HL-60 (cell line): ENCODE results near the gene IFIT1B.
A peak's percentile ranks its signal among the peaks of the same experiment; 100 is the strongest.

ENCODE experiments used
- DNase-seq, 2 experiments: peaks; one replicate each; pipeline ENCODE4 v3.0.0-alpha.2; 2010 to 2020; ENCODE audit warnings: low read depth in 1 of 2, low spot score in 1 of 2
- H3K27ac ChIP-seq: fragments of 250-450 bp; sonication (Bioruptor Pico); replicated peaks from 2 replicates; pipeline ENCODE4 v1.5.1; 2020; ENCODE audit warnings: mild to moderate bottlenecking, moderate library complexity
- H3K27me3 ChIP-seq: fragments of 250-450 bp; sonication (Bioruptor Pico); 2 replicates; pipeline ENCODE4 v1.5.1; 2021; ENCODE audit warnings: mild to moderate bottlenecking, moderate library complexity; ENCODE audit not compliant: insufficient read depth, poor library complexity, severe bottlenecking
- H3K4me3 ChIP-seq: replicated peaks from 2 replicates; pipeline ENCODE4 v1.5.1; 2011; ENCODE audit warnings: mild to moderate bottlenecking, control low read depth, low read length; ENCODE audit not compliant: insufficient read depth
- CTCF ChIP-seq: IDR thresholded peaks from one replicate; pipeline ENCODE4 v1.5.1; 2011; ENCODE audit warnings: low read length, control low read depth, inconsistent platforms; ENCODE audit not compliant: insufficient read depth
- GABPA ChIP-seq: IDR thresholded peaks from 2 replicates; pipeline ENCODE4 v1.6.1; 2012; ENCODE audit warnings: low read depth
- POLR2AphosphoS5 ChIP-seq: IDR thresholded peaks from 2 replicates; pipeline ENCODE4 v1.6.1; 2012; ENCODE audit warnings: low read depth
- REST ChIP-seq: IDR thresholded peaks from 2 replicates; pipeline ENCODE4 v1.6.1; 2012; ENCODE audit warnings: low read depth; ENCODE audit not compliant: insufficient replicate concordance
- SPI1 ChIP-seq: IDR thresholded peaks from 2 replicates; pipeline ENCODE4 v1.6.1; 2012; ENCODE audit warnings: low read depth, mild to moderate bottlenecking, borderline replicate concordance

The IFIT1B gene

GRCh38 chr10:89382757-89383156, 4.9 kb downstream of the IFIT1B start:
- no peak for DNase-seq
- no peaks in the 10 kb centered on the region for H3K27me3 ChIP-seq
- no peak overlapping the region for H3K4me3 ChIP-seq
- no peak overlapping the region for H3K27ac ChIP-seq
- TF ChIP-seq POLR2AphosphoS5 (no peak), REST (no peak)

- DNase-seq, result peak in 1 of 2 experiments; percentile 55
- no peak for TF ChIP-seq REST
- TF ChIP-seq POLR2AphosphoS5, result no peak
- no peak for TF ChIP-seq GABPA
- TF ChIP-seq SPI1, result no peak
- no peak for TF ChIP-seq CTCF
- Histone ChIP-seq H3K4me3 (no peak overlapping the region), H3K27ac (no peak overlapping the region), H3K27me3 (no peaks in the 10 kb centered on the region)
Measured at GRCh38 chr10:89384474-89385340, 6.9 kb downstream of the IFIT1B start.

- Histone ChIP-seq H3K4me3 (no peak overlapping the region), H3K27ac (no peak overlapping the region), H3K27me3 (no peaks in the 10 kb centered on the region)
- no peak for DNase-seq
- TF ChIP-seq POLR2AphosphoS5 (no peak), GABPA (no peak), SPI1 (no peak), CTCF (no peak), REST (no peak)
Measured at GRCh38 chr10:89388806-89389205, 10.9 kb downstream of the IFIT1B start.
